HepG2 (cell line): Measurements from ENCODE around the gene FBLIM1. TPM values are rescaled to one million over a fixed set of nuclear protein-coding genes. Genes with fewer than 3 reads are reported as not detected.

Source experiments
- ATAC-seq: fragments of 200-7000 bp; cut with Tn5 transposase; 3 replicates; pipeline ENCODE4 v1.9.1; 2020; ENCODE audit warnings: mild to moderate bottlenecking, moderate library complexity
- BruUV-seq: library from RNA; stranded (reverse); fragments of 400-500 nt; replicated peaks from 2 replicates; lab custom pipeline; 2021; lab: Mats Ljungman, UMichigan
- CTCF ChIA-PET: fragments of 300-600 bp; formaldehyde crosslinking; extraction: SDS; loops from one replicate; lab custom pipeline; 2021; ENCODE audit warnings: low total read pairs, inconsistent platforms, low intra/inter-chr PET ratio; lab: Yijun Ruan, JAX
- POLR2A ChIA-PET: fragments of 350-600 bp; sonication (Branson Sonifier 250); formaldehyde crosslinking; loops from one replicate; lab custom pipeline; 2020; ENCODE audit warnings: antibody characterized with exemption, inconsistent platforms; lab: Yijun Ruan, JAX
- DNase-seq: peaks from one replicate; pipeline ENCODE4 v3.0.0-alpha.2; 2015; ENCODE audit warnings: low spot score
- FAIRE-seq: peaks from 3 replicates; lab custom pipeline; 2011; peaks lifted over from hg19 to GRCh38; lab: Jason Lieb, UNC
- H2AFZ ChIP-seq: one replicate; pipeline ENCODE4 v1.6.1; 2011; ENCODE audit warnings: low read length, inconsistent platforms
- H3K27ac ChIP-seq: fragments of 300-600 bp; 3 replicates; pipeline ENCODE4 v1.8.0; 2011; ENCODE audit warnings: mixed run types, mild to moderate bottlenecking, mixed read lengths, low read length, inconsistent platforms; ENCODE audit not compliant: insufficient read depth; ENCODE audit errors: extremely low read length
- H3K27me3 ChIP-seq, 2 experiments: fragments of 200-600 bp in 1 of 2; 2 replicates in 1 of 2; 3 replicates in 1 of 2; pipeline versions ENCODE4 v1.6.0 to v1.8.0; 2011; ENCODE audit warnings: low read length in 2 of 2, mild to moderate bottlenecking in 2 of 2, moderate library complexity in 2 of 2, inconsistent platforms in 1 of 2; ENCODE audit not compliant: insufficient read depth in 2 of 2, control insufficient read depth in 1 of 2
- H3K36me3 ChIP-seq, 2 experiments: fragments of 200-600 bp in 1 of 2; replicated peaks in 1 of 2; 2 replicates in 1 of 2; 3 replicates in 1 of 2; pipeline versions ENCODE4 v1.5.1 to v1.8.0; 2011; ENCODE audit warnings: low read length in 2 of 2, inconsistent platforms in 1 of 2; ENCODE audit not compliant: insufficient read depth in 2 of 2, control insufficient read depth in 1 of 2
- H3K4me1 ChIP-seq: 2 replicates; pipeline ENCODE4 v1.5.1; 2012; ENCODE audit warnings: low read length, inconsistent platforms; ENCODE audit not compliant: insufficient read depth
- H3K4me2 ChIP-seq: 2 replicates; pipeline ENCODE4 v1.6.0; 2011; ENCODE audit warnings: low read depth, low read length, inconsistent platforms
- H3K4me3 ChIP-seq, 3 experiments: fragments of 200-600 bp in 1 of 3; sonication (generic), shearing (Covaris generic) in 1 of 3; replicated peaks in 1 of 3; 2 replicates each; pipeline ENCODE4 v1.5.1; 2011 to 2016; ENCODE audit warnings: low read length in 3 of 3, inconsistent platforms in 2 of 3, low read depth in 2 of 3, mild to moderate bottlenecking in 2 of 3, control low read depth in 1 of 3, mixed read lengths in 1 of 3; ENCODE audit not compliant: insufficient read depth in 1 of 3
- H3K79me2 ChIP-seq: one replicate; pipeline ENCODE4 v1.6.1; 2011; ENCODE audit warnings: low read length, inconsistent platforms; ENCODE audit not compliant: insufficient read depth
- H3K9ac ChIP-seq: 2 replicates; pipeline ENCODE4 v1.6.0; 2011; ENCODE audit warnings: mild to moderate bottlenecking, low read depth, low read length, inconsistent platforms; ENCODE audit not compliant: insufficient read depth
- H3K9me3 ChIP-seq: 2 replicates; pipeline ENCODE4 v1.5.1; 2012; ENCODE audit warnings: mild to moderate bottlenecking, low read length
- H4K20me1 ChIP-seq: 2 replicates; pipeline ENCODE4 v1.6.0; 2011; ENCODE audit warnings: inconsistent platforms, mild to moderate bottlenecking, low read length, moderate library complexity; ENCODE audit not compliant: insufficient read depth
- BRD4 ChIP-seq: sonication (generic); formaldehyde crosslinking; IDR thresholded peaks from 2 replicates; pipeline ENCODE4 v1.4.0; 2020; ENCODE audit warnings: missing genetic modification reagents
- HMG20A ChIP-seq: IDR thresholded peaks from 2 replicates; pipeline ENCODE4 v1.6.1; 2016; ENCODE audit warnings: borderline replicate concordance
- NCOR1 ChIP-seq: fragments of 200-600 bp; sonication (generic); IDR thresholded peaks from 2 replicates; pipeline ENCODE4 v1.7.0; 2017; ENCODE audit warnings: antibody characterized with exemption, low read length, borderline replicate concordance
- NFKB2 ChIP-seq: sonication (generic); formaldehyde crosslinking; IDR thresholded peaks from 2 replicates; pipeline ENCODE4 v1.4.0; 2020; ENCODE audit warnings: missing genetic modification reagents, borderline replicate concordance
- PRPF4 ChIP-seq: fragments of 200-400 bp; formaldehyde crosslinking; IDR thresholded peaks from 2 replicates; pipeline ENCODE4 v1.6.1; 2016; ENCODE audit warnings: low read length, low read depth; ENCODE audit not compliant: poor library complexity, severe bottlenecking
- XRCC5 ChIP-seq: fragments of 200-400 bp; formaldehyde crosslinking; optimal IDR thresholded peaks from 2 replicates; pipeline ENCODE3; 2017; ENCODE audit warnings: mild to moderate bottlenecking, low read length
- ZNF329 ChIP-seq: sonication (generic); formaldehyde crosslinking; IDR thresholded peaks from 2 replicates; pipeline ENCODE4 v1.9.0; 2021; ENCODE audit warnings: low read depth, mild to moderate bottlenecking, missing genetic modification reagents
- ZNF383 ChIP-seq: sonication (generic); formaldehyde crosslinking; IDR thresholded peaks from 2 replicates; pipeline ENCODE4 v1.4.0; 2020; ENCODE audit warnings: missing genetic modification reagents, mild to moderate bottlenecking, borderline replicate concordance
- ZNF446 ChIP-seq: sonication (generic); formaldehyde crosslinking; IDR thresholded peaks from 2 replicates; pipeline ENCODE4 v1.5.0; 2020; ENCODE audit warnings: mild to moderate bottlenecking, missing genetic modification reagents
- ZNF543 ChIP-seq: sonication (generic); formaldehyde crosslinking; IDR thresholded peaks from 2 replicates; pipeline ENCODE4 v1.4.0; 2020; ENCODE audit warnings: mild to moderate bottlenecking, missing genetic modification reagents
- ZNF652 ChIP-seq: IDR thresholded peaks from 2 replicates; pipeline ENCODE4 v1.6.1; 2016; ENCODE audit warnings: low read depth, borderline replicate concordance
- WGBS: methylation state at CpG from one replicate; pipeline ENCODE4 v1.1.6; 2017; ENCODE audit warnings: low lambda C conversion rate; 5-methylcytosine and 5-hydroxymethylcytosine counted together
- in situ Hi-C: cut with HindIII; loops from 2 replicates; pipeline ENCODE4 v1.10.0; 2017; ENCODE audit warnings: low pct_unique_long_range_greater_than_20kb; ENCODE audit not compliant: extremely low pct_ligation_motif_present
- intact Hi-C: fragments of 100-400 bp; cut with micrococcal nuclease; formaldehyde crosslinking; loops from one replicate; pipeline ENCODE4 v1.10.0; 2022; ENCODE audit not compliant: unreplicated experiment
- polyA plus RNA-seq, 8 experiments: library from polyadenylated mRNA; depleted of rRNA in 3 of 8; stranded (reverse) in 7 of 8; unstranded in 1 of 8; fragments of >200 nt; fragmentation: Illumina TruSeq in 4 of 8; extraction: Trizol in 4 of 8; gene quantifications; 2 replicates each; pipeline versions ENCODE4 v1.2.1 to v1.2.3, GENCODE V29; 2011 to 2016; ENCODE audit warnings: low read depth in 4 of 8, missing spikeins in 1 of 8, mixed read lengths in 1 of 8; ENCODE audit not compliant: insufficient read depth in 1 of 8
- total RNA-seq, 5 experiments: library from RNA; depleted of rRNA; stranded (reverse); fragments of >200 nt; fragmentation: Illumina TruSeq; extraction: Trizol; gene quantifications; 2 replicates each; pipeline ENCODE4 v1.2.3, GENCODE V29; 2016; ENCODE audit warnings: low read depth in 1 of 5
- TF ChIP-seq, protein P1 (sequence below): sonication (generic); formaldehyde crosslinking; IDR thresholded peaks from 2 replicates; pipeline ENCODE4 v1.4.0; 2020; ENCODE audit warnings: missing genetic modification reagents, borderline replicate concordance
- TF ChIP-seq, protein P2 (sequence below): sonication (generic); formaldehyde crosslinking; IDR thresholded peaks from 2 replicates; pipeline ENCODE4 v1.8.1; 2023; ENCODE audit warnings: mild to moderate bottlenecking, inconsistent platforms, moderate library complexity, missing genetic modification reagents, borderline replicate concordance
- TF ChIP-seq, protein P3 (sequence below): sonication (generic); formaldehyde crosslinking; conservative IDR thresholded peaks from 2 replicates; pipeline ENCODE4 v1.8.0; 2022; ENCODE audit warnings: low read depth, missing genetic modification reagents
- TF ChIP-seq, protein P4 (sequence below): sonication (generic); formaldehyde crosslinking; IDR thresholded peaks from 2 replicates; pipeline ENCODE4 v1.5.0; 2020; ENCODE audit warnings: missing genetic modification reagents, mild to moderate bottlenecking, borderline replicate concordance
- TF ChIP-seq, protein P5 (sequence below): IDR thresholded peaks from 2 replicates; pipeline ENCODE4 v1.6.1; 2016; ENCODE audit warnings: mild to moderate bottlenecking, missing biosample characterization, missing genetic modification reagents

Gene FBLIM1
- total and polyA plus RNA-seq, 2 of the 13 experiments (the other 11 are each of a cell fraction or from before 2014, with no cell fraction given): 10.6 to 23.0 TPM

DNA sequence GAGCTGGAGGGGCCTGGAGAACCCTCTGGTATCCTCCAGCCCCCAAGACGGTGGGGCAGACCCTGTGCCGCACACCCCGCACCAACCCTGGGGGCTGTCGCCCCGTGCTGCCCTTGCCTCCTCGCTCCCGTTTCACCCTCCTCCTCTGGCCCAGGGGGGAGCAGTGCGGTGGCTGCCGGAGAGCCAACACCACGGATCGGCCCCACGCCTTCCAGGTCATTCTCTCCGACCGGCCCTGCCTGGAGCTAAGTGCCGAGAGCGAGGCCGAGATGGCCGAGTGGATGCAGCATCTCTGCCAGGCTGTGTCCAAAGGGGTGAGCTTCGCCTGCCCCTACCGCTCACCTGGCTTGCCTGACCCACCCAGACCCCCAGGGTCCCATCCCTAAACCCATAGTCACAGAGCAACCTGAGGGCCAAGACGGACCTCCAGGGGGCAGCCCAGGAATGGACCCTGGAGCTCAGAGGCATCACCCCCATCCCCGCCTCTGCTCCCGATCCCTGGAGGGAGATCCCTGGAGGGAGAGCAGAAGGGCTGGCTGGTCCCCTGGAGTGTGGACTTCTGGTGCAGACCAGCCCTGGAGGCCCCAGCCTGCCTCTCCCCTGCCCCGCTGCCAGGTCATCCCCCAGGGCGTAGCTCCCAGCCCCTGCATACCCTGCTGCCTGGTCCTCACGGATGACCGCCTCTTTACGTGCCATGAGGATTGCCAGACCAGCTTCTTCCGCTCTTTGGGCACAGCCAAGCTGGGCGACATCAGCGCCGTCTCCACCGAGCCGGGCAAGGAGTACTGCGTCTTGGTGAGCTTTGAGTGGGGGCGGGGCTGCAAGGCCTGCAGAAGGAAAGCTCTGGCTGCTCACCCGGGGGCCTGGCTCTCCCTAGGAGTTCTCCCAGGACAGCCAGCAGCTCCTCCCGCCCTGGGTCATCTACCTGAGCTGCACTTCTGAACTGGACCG is 26.6 kb upstream of the FBLIM1 start:
- Histone ChIP-seq H3K4me1 (peaks cover 27% of the 10 kb centered on the region), H4K20me1 (no peaks in the 10 kb centered on the region), H3K36me3 (peaks cover 9 to 24% of the 10 kb centered on the region in 2 experiments; a peak in 4 of 5 replicates), H3K9ac (no peak overlapping the region), H3K9me3 (no peaks in the 10 kb centered on the region), H2AFZ (no peak overlapping the region), H3K27ac (no peak overlapping the region), H3K4me3 (no peak overlapping the region), H3K27me3 (no peaks in the 10 kb centered on the region), H3K4me2 (no peak overlapping the region), H3K79me2 (no peaks in the 10 kb centered on the region)
- CTCF ChIA-PET: no interaction called here
- DNase-seq (no peak), FAIRE-seq (no peak), ATAC-seq (no peak)
- POLR2A ChIA-PET: no interaction called here
- 97% methylated on average over 24 of the region's 39 CpGs for WGBS
- intact Hi-C loops (no loop called here), in situ Hi-C loops (no loop called here)
- BruUV-seq: no TSS peak
- TF ChIP-seq ZNF383 (no peak), NFKB2 (CRISPR knock-in tag) (no peak), ZNF329 (CRISPR knock-in tag) (no peak), ZNF652 (CRISPR knock-in tag) (no peak), HMG20A (CRISPR knock-in tag) (no peak), ZNF543 (CRISPR knock-in tag) (no peak), XRCC5 (no peak), ZNF446 (CRISPR knock-in tag) (no peak), PRPF4 (no peak), NCOR1 (no peak), BRD4 (no peak)
- TF ChIP-seq, protein P1, sequence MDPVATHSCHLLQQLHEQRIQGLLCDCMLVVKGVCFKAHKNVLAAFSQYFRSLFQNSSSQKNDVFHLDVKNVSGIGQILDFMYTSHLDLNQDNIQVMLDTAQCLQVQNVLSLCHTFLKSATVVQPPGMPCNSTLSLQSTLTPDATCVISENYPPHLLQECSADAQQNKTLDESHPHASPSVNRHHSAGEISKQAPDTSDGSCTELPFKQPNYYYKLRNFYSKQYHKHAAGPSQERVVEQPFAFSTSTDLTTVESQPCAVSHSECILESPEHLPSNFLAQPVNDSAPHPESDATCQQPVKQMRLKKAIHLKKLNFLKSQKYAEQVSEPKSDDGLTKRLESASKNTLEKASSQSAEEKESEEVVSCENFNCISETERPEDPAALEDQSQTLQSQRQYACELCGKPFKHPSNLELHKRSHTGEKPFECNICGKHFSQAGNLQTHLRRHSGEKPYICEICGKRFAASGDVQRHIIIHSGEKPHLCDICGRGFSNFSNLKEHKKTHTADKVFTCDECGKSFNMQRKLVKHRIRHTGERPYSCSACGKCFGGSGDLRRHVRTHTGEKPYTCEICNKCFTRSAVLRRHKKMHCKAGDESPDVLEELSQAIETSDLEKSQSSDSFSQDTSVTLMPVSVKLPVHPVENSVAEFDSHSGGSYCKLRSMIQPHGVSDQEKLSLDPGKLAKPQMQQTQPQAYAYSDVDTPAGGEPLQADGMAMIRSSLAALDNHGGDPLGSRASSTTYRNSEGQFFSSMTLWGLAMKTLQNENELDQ (CRISPR knock-in tag): no peak
- TF ChIP-seq, protein P2, sequence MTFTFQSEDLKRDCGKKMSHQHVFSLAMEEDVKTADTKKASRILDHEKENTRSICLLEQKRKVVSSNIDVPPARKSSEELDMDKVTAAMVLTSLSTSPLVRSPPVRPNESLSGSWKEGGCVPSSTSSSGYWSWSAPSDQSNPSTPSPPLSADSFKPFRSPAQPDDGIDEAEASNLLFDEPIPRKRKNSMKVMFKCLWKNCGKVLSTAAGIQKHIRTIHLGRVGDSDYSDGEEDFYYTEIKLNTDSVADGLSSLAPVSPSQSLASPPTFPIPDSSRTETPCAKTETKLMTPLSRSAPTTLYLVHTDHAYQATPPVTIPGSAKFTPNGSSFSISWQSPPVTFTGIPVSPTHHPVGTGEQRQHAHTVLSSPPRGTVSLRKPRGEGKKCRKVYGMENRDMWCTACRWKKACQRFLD (CRISPR knock-in tag): no peak
- TF ChIP-seq, protein P3, sequence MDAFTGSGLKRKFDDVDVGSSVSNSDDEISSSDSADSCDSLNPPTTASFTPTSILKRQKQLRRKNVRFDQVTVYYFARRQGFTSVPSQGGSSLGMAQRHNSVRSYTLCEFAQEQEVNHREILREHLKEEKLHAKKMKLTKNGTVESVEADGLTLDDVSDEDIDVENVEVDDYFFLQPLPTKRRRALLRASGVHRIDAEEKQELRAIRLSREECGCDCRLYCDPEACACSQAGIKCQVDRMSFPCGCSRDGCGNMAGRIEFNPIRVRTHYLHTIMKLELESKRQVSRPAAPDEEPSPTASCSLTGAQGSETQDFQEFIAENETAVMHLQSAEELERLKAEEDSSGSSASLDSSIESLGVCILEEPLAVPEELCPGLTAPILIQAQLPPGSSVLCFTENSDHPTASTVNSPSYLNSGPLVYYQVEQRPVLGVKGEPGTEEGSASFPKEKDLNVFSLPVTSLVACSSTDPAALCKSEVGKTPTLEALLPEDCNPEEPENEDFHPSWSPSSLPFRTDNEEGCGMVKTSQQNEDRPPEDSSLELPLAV (CRISPR knock-in tag): no peak
- TF ChIP-seq, protein P4, sequence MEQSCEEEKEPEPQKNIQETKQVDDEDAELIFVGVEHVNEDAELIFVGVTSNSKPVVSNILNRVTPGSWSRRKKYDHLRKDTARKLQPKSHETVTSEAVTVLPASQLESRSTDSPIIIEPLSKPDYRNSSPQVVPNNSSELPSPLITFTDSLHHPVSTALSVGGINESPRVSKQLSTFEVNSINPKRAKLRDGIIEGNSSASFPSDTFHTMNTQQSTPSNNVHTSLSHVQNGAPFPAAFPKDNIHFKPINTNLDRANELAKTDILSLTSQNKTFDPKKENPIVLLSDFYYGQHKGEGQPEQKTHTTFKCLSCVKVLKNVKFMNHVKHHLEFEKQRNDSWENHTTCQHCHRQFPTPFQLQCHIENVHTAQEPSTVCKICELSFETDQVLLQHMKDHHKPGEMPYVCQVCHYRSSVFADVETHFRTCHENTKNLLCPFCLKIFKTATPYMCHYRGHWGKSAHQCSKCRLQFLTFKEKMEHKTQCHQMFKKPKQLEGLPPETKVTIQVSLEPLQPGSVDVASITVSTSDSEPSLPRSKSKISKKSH (CRISPR knock-in tag): no peak
- TF ChIP-seq, protein P5, sequence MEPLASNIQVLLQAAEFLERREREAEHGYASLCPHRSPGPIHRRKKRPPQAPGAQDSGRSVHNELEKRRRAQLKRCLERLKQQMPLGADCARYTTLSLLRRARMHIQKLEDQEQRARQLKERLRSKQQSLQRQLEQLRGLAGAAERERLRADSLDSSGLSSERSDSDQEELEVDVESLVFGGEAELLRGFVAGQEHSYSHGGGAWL: no peak
